Neural cell (in vitro differentiated cells): ENCODE data around the gene KIF23. TPM values are rescaled to one million over a fixed set of nuclear protein-coding genes. Genes with fewer than 3 reads are reported as not detected.

Experiments
- H2AFZ ChIP-seq: fragments of 200-600, 300-800 bp; sonication (generic), shearing (Covaris generic); 2 replicates; pipeline ENCODE4 v1.6.0; 2014; ENCODE audit warnings: low read depth, mild to moderate bottlenecking, antibody characterized with exemption, low read length, moderate library complexity
- H3F3A ChIP-seq: fragments of 200-600 bp; shearing (Covaris generic); 2 replicates; pipeline ENCODE4 v1.6.1; 2016; ENCODE audit warnings: mild to moderate bottlenecking, moderate library complexity, mixed read lengths, antibody characterized with exemption, low read length; ENCODE audit not compliant: insufficient read depth, poor library complexity, severe bottlenecking
- H3K27ac ChIP-seq: fragments of 200-600, 300-800 bp; sonication (generic), shearing (Covaris generic); 2 replicates; pipeline ENCODE4 v1.5.1; 2014; ENCODE audit warnings: mild to moderate bottlenecking, low read length, moderate library complexity
- H3K27me3 ChIP-seq: fragments of 300-800, 200-600 bp; sonication (generic), shearing (Covaris generic); 2 replicates; pipeline ENCODE4 v1.6.0; 2014; ENCODE audit warnings: mild to moderate bottlenecking, low read depth, low read length, moderate library complexity; ENCODE audit not compliant: insufficient read depth
- H3K36me3 ChIP-seq: fragments of 300-800, 200-600 bp; sonication (generic), shearing (Covaris generic); 2 replicates; pipeline ENCODE4 v1.5.1; 2014; ENCODE audit warnings: mild to moderate bottlenecking, antibody characterized with exemption, low read length, moderate library complexity; ENCODE audit not compliant: insufficient read depth
- H3K4me2 ChIP-seq: fragments of 300-800, 200-600 bp; sonication (generic), shearing (Covaris generic); 2 replicates; pipeline ENCODE4 v1.6.0; 2014; ENCODE audit warnings: mild to moderate bottlenecking, low read length
- H3K4me3 ChIP-seq: fragments of 300-800, 200-600 bp; sonication (generic), shearing (Covaris generic); 2 replicates; pipeline ENCODE4 v1.5.1; 2014; ENCODE audit warnings: mild to moderate bottlenecking, low read length, moderate library complexity
- H3K79me2 ChIP-seq: fragments of 200-600 bp; shearing (Covaris generic); replicated peaks from 2 replicates; pipeline ENCODE4 v1.6.0; 2014; ENCODE audit warnings: mild to moderate bottlenecking, low read length, moderate library complexity; ENCODE audit not compliant: insufficient read depth
- H3K9ac ChIP-seq: fragments of 300-800, 200-600 bp; sonication (generic), shearing (Covaris generic); 2 replicates; pipeline ENCODE4 v1.6.1; 2016; ENCODE audit warnings: mild to moderate bottlenecking, low read length, mixed read lengths
- H3K9me2 ChIP-seq: fragments of 200-600 bp; shearing (Covaris generic); 2 replicates; pipeline ENCODE4 v1.6.1; 2016; ENCODE audit warnings: mild to moderate bottlenecking, low read length, mixed read lengths; ENCODE audit not compliant: insufficient read depth
- H3K9me3 ChIP-seq: fragments of 200-600, 300-800 bp; sonication (generic), shearing (Covaris generic); 2 replicates; pipeline ENCODE4 v1.6.1; 2016; ENCODE audit warnings: mild to moderate bottlenecking, mixed run types, low read length, moderate library complexity, mixed read lengths
- H4K20me1 ChIP-seq: fragments of 200-600 bp; shearing (Covaris generic); 2 replicates; pipeline ENCODE4 v1.6.1; 2016; ENCODE audit warnings: mild to moderate bottlenecking, mixed run types; ENCODE audit not compliant: insufficient read depth
- EP300 ChIP-seq: fragments of 450-650 bp; conservative IDR thresholded peaks from 2 replicates; pipeline ENCODE4 v1.6.1; 2014; ENCODE audit warnings: antibody characterized with exemption, mild to moderate bottlenecking, moderate library complexity; ENCODE audit not compliant: poor library complexity, severe bottlenecking
- EZH2 ChIP-seq: fragments of 200-600, 300-800 bp; shearing (Covaris generic), sonication (generic); IDR thresholded peaks from 2 replicates; pipeline ENCODE4 v1.6.1; 2014; ENCODE audit warnings: antibody characterized with exemption, low read length, borderline replicate concordance, mild to moderate bottlenecking; ENCODE audit not compliant: insufficient read depth, poor library complexity, severe bottlenecking
- MXI1 ChIP-seq: fragments of 450-650 bp; conservative IDR thresholded peaks from 2 replicates; pipeline ENCODE4 v1.6.1; 2014; ENCODE audit warnings: antibody characterized with exemption, mild to moderate bottlenecking; ENCODE audit not compliant: poor library complexity, severe bottlenecking
- POLR2AphosphoS5 ChIP-seq: IDR thresholded peaks from 2 replicates; pipeline ENCODE4 v1.6.1; 2012
- RAD21 ChIP-seq: fragments of 450-650 bp; conservative IDR thresholded peaks from 2 replicates; pipeline ENCODE4 v1.6.1; 2014; ENCODE audit warnings: antibody characterized with exemption, mild to moderate bottlenecking, moderate library complexity
- SMC3 ChIP-seq: fragments of 450-650 bp; conservative IDR thresholded peaks from 2 replicates; pipeline ENCODE4 v1.6.1; 2014; ENCODE audit warnings: antibody characterized with exemption, mild to moderate bottlenecking, moderate library complexity; ENCODE audit not compliant: poor library complexity
- TAF1 ChIP-seq: IDR thresholded peaks from 2 replicates; pipeline ENCODE4 v1.6.1; 2012; ENCODE audit warnings: low read depth
- polyA plus RNA-seq: library from polyadenylated mRNA; depleted of rRNA; stranded (reverse); fragments of >200 nt; gene quantifications from 2 replicates; pipeline ENCODE4 v1.2.3, GENCODE V29; 2014
- TF ChIP-seq, protein P1 (sequence below): fragments of 450-650 bp; IDR thresholded peaks from 2 replicates; pipeline ENCODE4 v1.5.1; 2014; ENCODE audit warnings: antibody characterized with exemption, mild to moderate bottlenecking, moderate library complexity; ENCODE audit not compliant: poor library complexity, severe bottlenecking
- TF ChIP-seq, protein P2 (sequence below): IDR thresholded peaks from 2 replicates; pipeline ENCODE4 v1.6.1; 2012; ENCODE audit warnings: borderline replicate concordance

Gene KIF23
- polyA plus RNA-seq, 1 donor from 2014 or later, result 1.7 TPM

DNA sequence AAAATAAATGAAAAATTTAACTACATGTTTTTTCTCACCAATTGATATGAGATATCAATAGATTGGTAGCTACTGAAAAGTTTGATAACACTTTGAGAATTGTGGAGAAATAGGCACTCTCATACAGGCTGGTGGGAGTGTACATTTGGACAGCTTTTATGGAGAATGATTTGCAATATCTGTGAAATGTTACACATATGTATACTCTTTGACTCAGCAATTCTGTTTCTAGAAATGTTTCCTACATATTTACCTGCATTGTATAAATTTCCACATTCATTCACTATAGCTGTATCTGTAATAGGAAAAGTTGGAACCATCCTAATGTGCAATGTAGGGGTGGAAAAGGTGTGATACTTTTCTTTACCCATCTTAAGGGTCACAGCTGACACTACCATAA is 1.9 kb upstream of the KIF23 start:
- Histone ChIP-seq H3K36me3 (no peaks in the 10 kb centered on the region), H2AFZ (no peak overlapping the region), H3K27ac (no peak overlapping the region), H3K9me2 (no peaks in the 10 kb centered on the region), H3K9me3 (no peaks in the 10 kb centered on the region), H3K4me2 (no peak overlapping the region), H3K27me3 (no peaks in the 10 kb centered on the region), H3K9ac (no peak overlapping the region), H4K20me1 (no peaks in the 10 kb centered on the region), H3K4me3 (no peak overlapping the region), H3F3A (no peaks in the 10 kb centered on the region), H3K79me2 (peaks cover 15% of the 10 kb centered on the region)
- TF ChIP-seq POLR2AphosphoS5, result no peak

DNA sequence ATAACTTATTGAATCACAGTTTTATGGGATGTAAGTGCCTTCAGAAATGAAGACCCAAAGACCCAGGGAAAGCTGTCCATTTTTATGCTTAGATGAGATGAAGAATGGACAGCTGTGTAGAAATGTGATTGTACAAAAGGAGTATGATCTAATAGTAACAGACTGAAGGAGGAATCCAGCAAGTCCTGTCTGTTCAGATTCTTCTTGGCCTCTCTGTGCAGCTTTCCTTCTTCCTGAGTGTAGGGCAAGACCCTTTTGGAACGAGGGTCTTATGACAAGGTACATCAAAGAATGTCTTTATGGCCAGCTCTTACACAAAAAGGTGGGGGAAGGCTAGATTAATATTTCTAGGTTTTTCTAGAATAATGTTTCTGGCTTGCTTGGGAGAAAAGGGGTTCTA is 1.4 kb upstream of the KIF23 start:
- no peak for TF ChIP-seq SMC3
- no peak for TF ChIP-seq EZH2
- no peak for TF ChIP-seq POLR2AphosphoS5
- TF ChIP-seq, protein P1, sequence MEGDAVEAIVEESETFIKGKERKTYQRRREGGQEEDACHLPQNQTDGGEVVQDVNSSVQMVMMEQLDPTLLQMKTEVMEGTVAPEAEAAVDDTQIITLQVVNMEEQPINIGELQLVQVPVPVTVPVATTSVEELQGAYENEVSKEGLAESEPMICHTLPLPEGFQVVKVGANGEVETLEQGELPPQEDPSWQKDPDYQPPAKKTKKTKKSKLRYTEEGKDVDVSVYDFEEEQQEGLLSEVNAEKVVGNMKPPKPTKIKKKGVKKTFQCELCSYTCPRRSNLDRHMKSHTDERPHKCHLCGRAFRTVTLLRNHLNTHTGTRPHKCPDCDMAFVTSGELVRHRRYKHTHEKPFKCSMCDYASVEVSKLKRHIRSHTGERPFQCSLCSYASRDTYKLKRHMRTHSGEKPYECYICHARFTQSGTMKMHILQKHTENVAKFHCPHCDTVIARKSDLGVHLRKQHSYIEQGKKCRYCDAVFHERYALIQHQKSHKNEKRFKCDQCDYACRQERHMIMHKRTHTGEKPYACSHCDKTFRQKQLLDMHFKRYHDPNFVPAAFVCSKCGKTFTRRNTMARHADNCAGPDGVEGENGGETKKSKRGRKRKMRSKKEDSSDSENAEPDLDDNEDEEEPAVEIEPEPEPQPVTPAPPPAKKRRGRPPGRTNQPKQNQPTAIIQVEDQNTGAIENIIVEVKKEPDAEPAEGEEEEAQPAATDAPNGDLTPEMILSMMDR, result no peak
- no peak for TF ChIP-seq EP300
- TF ChIP-seq, protein P2, sequence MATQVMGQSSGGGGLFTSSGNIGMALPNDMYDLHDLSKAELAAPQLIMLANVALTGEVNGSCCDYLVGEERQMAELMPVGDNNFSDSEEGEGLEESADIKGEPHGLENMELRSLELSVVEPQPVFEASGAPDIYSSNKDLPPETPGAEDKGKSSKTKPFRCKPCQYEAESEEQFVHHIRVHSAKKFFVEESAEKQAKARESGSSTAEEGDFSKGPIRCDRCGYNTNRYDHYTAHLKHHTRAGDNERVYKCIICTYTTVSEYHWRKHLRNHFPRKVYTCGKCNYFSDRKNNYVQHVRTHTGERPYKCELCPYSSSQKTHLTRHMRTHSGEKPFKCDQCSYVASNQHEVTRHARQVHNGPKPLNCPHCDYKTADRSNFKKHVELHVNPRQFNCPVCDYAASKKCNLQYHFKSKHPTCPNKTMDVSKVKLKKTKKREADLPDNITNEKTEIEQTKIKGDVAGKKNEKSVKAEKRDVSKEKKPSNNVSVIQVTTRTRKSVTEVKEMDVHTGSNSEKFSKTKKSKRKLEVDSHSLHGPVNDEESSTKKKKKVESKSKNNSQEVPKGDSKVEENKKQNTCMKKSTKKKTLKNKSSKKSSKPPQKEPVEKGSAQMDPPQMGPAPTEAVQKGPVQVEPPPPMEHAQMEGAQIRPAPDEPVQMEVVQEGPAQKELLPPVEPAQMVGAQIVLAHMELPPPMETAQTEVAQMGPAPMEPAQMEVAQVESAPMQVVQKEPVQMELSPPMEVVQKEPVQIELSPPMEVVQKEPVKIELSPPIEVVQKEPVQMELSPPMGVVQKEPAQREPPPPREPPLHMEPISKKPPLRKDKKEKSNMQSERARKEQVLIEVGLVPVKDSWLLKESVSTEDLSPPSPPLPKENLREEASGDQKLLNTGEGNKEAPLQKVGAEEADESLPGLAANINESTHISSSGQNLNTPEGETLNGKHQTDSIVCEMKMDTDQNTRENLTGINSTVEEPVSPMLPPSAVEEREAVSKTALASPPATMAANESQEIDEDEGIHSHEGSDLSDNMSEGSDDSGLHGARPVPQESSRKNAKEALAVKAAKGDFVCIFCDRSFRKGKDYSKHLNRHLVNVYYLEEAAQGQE, result no peak
- TF ChIP-seq RAD21, result no peak
- no peak for TF ChIP-seq TAF1
- no peak for TF ChIP-seq MXI1

GRCh38 chr15:69414701-69415167 is 585 bp downstream of the KIF23 start:
- H3K9ac ChIP-seq, result no peak overlapping the region
- no peaks in the 10 kb centered on the region for H3K9me3 ChIP-seq
- H3F3A ChIP-seq, result no peaks in the 10 kb centered on the region
- H3K4me2 ChIP-seq, result peak overlapping the region; percentile 57
- no peaks in the 10 kb centered on the region for H3K9me2 ChIP-seq
- no peaks in the 10 kb centered on the region for H3K36me3 ChIP-seq
- peak overlapping the region; percentile 70 for H3K4me3 ChIP-seq
- H3K27ac ChIP-seq, result no peak overlapping the region
- no peaks in the 10 kb centered on the region for H4K20me1 ChIP-seq
- H2AFZ ChIP-seq, result no peak overlapping the region
- H3K79me2 ChIP-seq, result peaks cover 20% of the 10 kb centered on the region
- H3K27me3 ChIP-seq, result no peaks in the 10 kb centered on the region
- no peak for TF ChIP-seq MXI1
- no peak for TF ChIP-seq RAD21
- no peak for TF ChIP-seq EP300
- TF ChIP-seq EZH2, result no peak
- TF ChIP-seq SMC3, result no peak
- no peak for TF ChIP-seq TAF1
- TF ChIP-seq, protein P1, result no peak
- TF ChIP-seq, protein P2, result no peak

More for the DNA sequence above, 1.4 kb upstream of the KIF23 start:
- no peaks in the 10 kb centered on the region for H4K20me1 ChIP-seq
- no peaks in the 10 kb centered on the region for H3F3A ChIP-seq
- no peaks in the 10 kb centered on the region for H3K27me3 ChIP-seq
- H3K36me3 ChIP-seq, result no peaks in the 10 kb centered on the region
- H3K4me3 ChIP-seq, result no peak overlapping the region
- no peaks in the 10 kb centered on the region for H3K9me3 ChIP-seq
- no peaks in the 10 kb centered on the region for H3K9me2 ChIP-seq
- H3K9ac ChIP-seq, result no peak overlapping the region
- peaks cover 17% of the 10 kb centered on the region for H3K79me2 ChIP-seq
- H3K27ac ChIP-seq, result no peak overlapping the region
- no peak overlapping the region for H3K4me2 ChIP-seq
- no peak overlapping the region for H2AFZ ChIP-seq
